Endothelial cell (in vitro differentiated cells): ENCODE measurements around the gene GALNT8. TPM values are rescaled to one million over a fixed set of nuclear protein-coding genes. Genes with fewer than 3 reads are reported as not detected.

ENCODE experiments used
- DNase-seq: peaks from one replicate; pipeline ENCODE4 v3.0.0; 2021; ENCODE audit warnings: low spot score
- H3K27ac Mint-ChIP-seq: one replicate; pipeline ENCODE4 v1.8.0; 2021; ENCODE audit warnings: mixed read lengths, inconsistent platforms; ENCODE audit not compliant: unreplicated experiment
- H3K27me3 Mint-ChIP-seq: one replicate; pipeline ENCODE4 v1.8.0; 2021; ENCODE audit warnings: mild to moderate bottlenecking, moderate library complexity, mixed read lengths, inconsistent platforms; ENCODE audit not compliant: unreplicated experiment
- H3K36me3 Mint-ChIP-seq: one replicate; pipeline ENCODE4 v1.8.0; 2021; ENCODE audit warnings: mild to moderate bottlenecking, low read depth, mixed read lengths, inconsistent platforms; ENCODE audit not compliant: unreplicated experiment
- H3K4me1 Mint-ChIP-seq: one replicate; pipeline ENCODE4 v1.8.0; 2021; ENCODE audit warnings: mild to moderate bottlenecking, mixed read lengths, inconsistent platforms; ENCODE audit not compliant: unreplicated experiment
- H3K4me3 Mint-ChIP-seq: one replicate; pipeline ENCODE4 v1.8.0; 2021; ENCODE audit warnings: mild to moderate bottlenecking, mixed read lengths, inconsistent platforms; ENCODE audit not compliant: unreplicated experiment
- H3K9me3 Mint-ChIP-seq: one replicate; pipeline ENCODE4 v1.8.0; 2021; ENCODE audit warnings: mixed read lengths, inconsistent platforms; ENCODE audit not compliant: unreplicated experiment
- total RNA-seq: library from RNA; stranded (reverse); fragmentation: NEBNext Ultra II Directional; extraction: Animal tissue kit (Norgen Biotek cat#: 25700); gene quantifications from one replicate; pipeline ENCODE4 v1.2.1, GENCODE V29; 2021; ENCODE audit not compliant: unreplicated experiment
- TF ChIP-seq, protein P1 (sequence below): fragments of 200-600 bp; sonication (generic); IDR thresholded peaks from one replicate; pipeline ENCODE4 v1.5.0; 2021; ENCODE audit warnings: antibody characterized with exemption; ENCODE audit not compliant: unreplicated experiment

Gene GALNT8
- total RNA-seq, 1 donor from 2014 or later, result 31.6 TPM

- H3K4me1 Mint-ChIP-seq, result no peaks in the 10 kb centered on the region
- DNase-seq, result no peak
- H3K36me3 Mint-ChIP-seq, result peaks cover 8% of the 10 kb centered on the region
- peaks cover 3% of the 10 kb centered on the region for H3K9me3 Mint-ChIP-seq
- no peak overlapping the region for H3K4me3 Mint-ChIP-seq
- TF ChIP-seq, protein P1, sequence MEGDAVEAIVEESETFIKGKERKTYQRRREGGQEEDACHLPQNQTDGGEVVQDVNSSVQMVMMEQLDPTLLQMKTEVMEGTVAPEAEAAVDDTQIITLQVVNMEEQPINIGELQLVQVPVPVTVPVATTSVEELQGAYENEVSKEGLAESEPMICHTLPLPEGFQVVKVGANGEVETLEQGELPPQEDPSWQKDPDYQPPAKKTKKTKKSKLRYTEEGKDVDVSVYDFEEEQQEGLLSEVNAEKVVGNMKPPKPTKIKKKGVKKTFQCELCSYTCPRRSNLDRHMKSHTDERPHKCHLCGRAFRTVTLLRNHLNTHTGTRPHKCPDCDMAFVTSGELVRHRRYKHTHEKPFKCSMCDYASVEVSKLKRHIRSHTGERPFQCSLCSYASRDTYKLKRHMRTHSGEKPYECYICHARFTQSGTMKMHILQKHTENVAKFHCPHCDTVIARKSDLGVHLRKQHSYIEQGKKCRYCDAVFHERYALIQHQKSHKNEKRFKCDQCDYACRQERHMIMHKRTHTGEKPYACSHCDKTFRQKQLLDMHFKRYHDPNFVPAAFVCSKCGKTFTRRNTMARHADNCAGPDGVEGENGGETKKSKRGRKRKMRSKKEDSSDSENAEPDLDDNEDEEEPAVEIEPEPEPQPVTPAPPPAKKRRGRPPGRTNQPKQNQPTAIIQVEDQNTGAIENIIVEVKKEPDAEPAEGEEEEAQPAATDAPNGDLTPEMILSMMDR, result no peak
- peaks cover 1% of the 10 kb centered on the region for H3K27me3 Mint-ChIP-seq
- H3K27ac Mint-ChIP-seq, result no peak overlapping the region
Measured at GRCh38 chr12:4787965-4788364, 67.8 kb downstream of the GALNT8 start.

GRCh38 chr12:4789776-4790175 is 69.6 kb downstream of the GALNT8 start:
- Mint-ChIP-seq H3K36me3 (peaks cover 2% of the 10 kb centered on the region), H3K4me1 (peaks cover 9% of the 10 kb centered on the region), H3K4me3 (no peak overlapping the region), H3K9me3 (no peaks in the 10 kb centered on the region), H3K27me3 (peaks cover 5% of the 10 kb centered on the region), H3K27ac (no peak overlapping the region)
- TF ChIP-seq, protein P1, result no peak
- no peak for DNase-seq

- TF ChIP-seq, protein P1, result no peak
- H3K9me3 Mint-ChIP-seq, result no peaks in the 10 kb centered on the region
- no peak overlapping the region for H3K4me3 Mint-ChIP-seq
- peaks cover 14% of the 10 kb centered on the region for H3K4me1 Mint-ChIP-seq
- H3K27me3 Mint-ChIP-seq, result peaks cover 5% of the 10 kb centered on the region
- H3K36me3 Mint-ChIP-seq, result no peaks in the 10 kb centered on the region
- no peak for DNase-seq
- no peak overlapping the region for H3K27ac Mint-ChIP-seq
Measured at GRCh38 chr12:4791497-4791896, 71.3 kb downstream of the GALNT8 start.

GRCh38 chr12:4794491-4794890 is 74.3 kb downstream of the GALNT8 start:
- TF ChIP-seq, protein P1, result no peak
- no peak overlapping the region for H3K27ac Mint-ChIP-seq
- H3K27me3 Mint-ChIP-seq, result peaks cover 5% of the 10 kb centered on the region
- peaks cover 32% of the 10 kb centered on the region for H3K4me1 Mint-ChIP-seq
- DNase-seq, result no peak
- no peak overlapping the region for H3K4me3 Mint-ChIP-seq
- no peaks in the 10 kb centered on the region for H3K9me3 Mint-ChIP-seq
- H3K36me3 Mint-ChIP-seq, result no peaks in the 10 kb centered on the region

DNA sequence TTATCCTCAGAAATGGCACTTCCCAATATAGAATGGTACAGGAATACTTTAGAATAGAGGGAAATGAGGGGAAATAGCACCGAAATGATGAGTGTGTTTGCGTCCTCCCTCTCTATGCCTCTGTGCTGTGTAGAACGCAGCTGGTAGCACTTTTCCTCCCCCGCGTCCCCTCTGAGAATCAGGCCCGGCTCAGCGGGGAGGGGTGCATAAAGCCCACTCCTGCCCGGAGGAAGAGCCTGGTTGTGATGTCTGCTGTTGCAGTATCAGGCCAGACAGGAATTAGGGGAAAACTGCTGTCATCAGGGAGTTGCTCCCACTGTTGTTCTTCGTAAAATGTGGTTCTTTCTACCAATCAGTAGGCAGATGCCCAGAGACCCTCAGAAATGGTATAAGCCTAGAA is 76.0 kb downstream of the GALNT8 start:
- DNase-seq, result no peak
- Mint-ChIP-seq H3K4me3 (no peak overlapping the region), H3K36me3 (no peaks in the 10 kb centered on the region), H3K9me3 (no peaks in the 10 kb centered on the region), H3K27me3 (peaks cover 5% of the 10 kb centered on the region), H3K27ac (no peak overlapping the region), H3K4me1 (peaks cover 32% of the 10 kb centered on the region)
- TF ChIP-seq, protein P1, result no peak
